ENCODE data around the gene GALC. TPM values are rescaled to one million over a fixed set of nuclear protein-coding genes. Genes with fewer than 3 reads are reported as not detected.

GALC gene
- total RNA-seq, 2 donors from 2014 or later: 20.8 to 21.8 TPM

GRCh38 chr14:88012495-88012894 lies 19.5 kb upstream of the GALC start:
- H3K4me1 ChIP-seq: no peaks in the 10 kb centered on the region
- H3K9me3 ChIP-seq: no peaks in the 10 kb centered on the region
- H3K27me3 ChIP-seq: no peaks in the 10 kb centered on the region
- TF ChIP-seq, protein P1, sequence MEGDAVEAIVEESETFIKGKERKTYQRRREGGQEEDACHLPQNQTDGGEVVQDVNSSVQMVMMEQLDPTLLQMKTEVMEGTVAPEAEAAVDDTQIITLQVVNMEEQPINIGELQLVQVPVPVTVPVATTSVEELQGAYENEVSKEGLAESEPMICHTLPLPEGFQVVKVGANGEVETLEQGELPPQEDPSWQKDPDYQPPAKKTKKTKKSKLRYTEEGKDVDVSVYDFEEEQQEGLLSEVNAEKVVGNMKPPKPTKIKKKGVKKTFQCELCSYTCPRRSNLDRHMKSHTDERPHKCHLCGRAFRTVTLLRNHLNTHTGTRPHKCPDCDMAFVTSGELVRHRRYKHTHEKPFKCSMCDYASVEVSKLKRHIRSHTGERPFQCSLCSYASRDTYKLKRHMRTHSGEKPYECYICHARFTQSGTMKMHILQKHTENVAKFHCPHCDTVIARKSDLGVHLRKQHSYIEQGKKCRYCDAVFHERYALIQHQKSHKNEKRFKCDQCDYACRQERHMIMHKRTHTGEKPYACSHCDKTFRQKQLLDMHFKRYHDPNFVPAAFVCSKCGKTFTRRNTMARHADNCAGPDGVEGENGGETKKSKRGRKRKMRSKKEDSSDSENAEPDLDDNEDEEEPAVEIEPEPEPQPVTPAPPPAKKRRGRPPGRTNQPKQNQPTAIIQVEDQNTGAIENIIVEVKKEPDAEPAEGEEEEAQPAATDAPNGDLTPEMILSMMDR (IDR thresholded peaks at IDR 0.05): no peak
- no peaks in the 10 kb centered on the region for H3K36me3 ChIP-seq
- no peak for DNase-seq (ENCODE audit: low spot score)
- no peak overlapping the region for H3K27ac ChIP-seq
- H3K4me3 ChIP-seq: no peak overlapping the region

- H3K27me3 ChIP-seq: no peaks in the 10 kb centered on the region
- DNase-seq (ENCODE audit: low spot score): no peak
- TF ChIP-seq, protein P1 (IDR thresholded peaks at IDR 0.05): no peak
- no peaks in the 10 kb centered on the region for H3K9me3 ChIP-seq
- H3K4me1 ChIP-seq: no peaks in the 10 kb centered on the region
- H3K4me3 ChIP-seq: no peak overlapping the region
- no peak overlapping the region for H3K27ac ChIP-seq
- H3K36me3 ChIP-seq: no peaks in the 10 kb centered on the region
Observed at GRCh38 chr14:88010331-88010730, 17.3 kb upstream of the GALC start.

DNA sequence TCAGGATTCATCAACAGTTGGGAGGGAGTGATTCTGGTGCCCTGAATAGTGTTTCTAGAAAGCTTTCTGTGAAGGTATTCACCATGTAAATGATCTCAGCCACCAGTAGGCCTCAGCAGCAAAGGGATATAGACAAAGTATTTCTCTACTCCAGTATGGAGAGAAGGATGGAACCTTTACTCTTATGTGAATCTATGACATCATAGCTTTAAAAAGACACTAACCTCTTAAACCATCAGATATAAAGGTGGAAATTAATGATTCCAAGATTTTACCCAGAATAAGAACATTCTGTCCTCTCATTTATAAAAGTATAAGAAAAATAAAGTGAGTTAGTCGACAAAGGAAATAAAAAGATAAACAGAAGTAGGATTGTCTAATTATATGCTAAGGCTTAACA lies 16.5 kb upstream of the GALC start:
- no peaks in the 10 kb centered on the region for H3K4me1 ChIP-seq
- no peak for DNase-seq (ENCODE audit: low spot score)
- no peaks in the 10 kb centered on the region for H3K9me3 ChIP-seq
- no peak overlapping the region for H3K4me3 ChIP-seq
- no peaks in the 10 kb centered on the region for H3K36me3 ChIP-seq
- no peak overlapping the region for H3K27ac ChIP-seq
- TF ChIP-seq, protein P1 (IDR thresholded peaks at IDR 0.05): no peak
- H3K27me3 ChIP-seq: no peaks in the 10 kb centered on the region

GRCh38 chr14:88008039-88008742 lies 15.2 kb upstream of the GALC start:
- TF ChIP-seq, protein P1 (IDR thresholded peaks at IDR 0.05): no peak
- H3K36me3 ChIP-seq: no peaks in the 10 kb centered on the region
- H3K4me1 ChIP-seq: no peaks in the 10 kb centered on the region
- no peaks in the 10 kb centered on the region for H3K9me3 ChIP-seq
- no peak overlapping the region for H3K27ac ChIP-seq
- H3K4me3 ChIP-seq: no peak overlapping the region
- DNase-seq (ENCODE audit: low spot score): no peak
- H3K27me3 ChIP-seq: no peaks in the 10 kb centered on the region

GRCh38 chr14:88007608-88008007 lies 14.6 kb upstream of the GALC start:
- Histone ChIP-seq H3K9me3 (no peaks in the 10 kb centered on the region), H3K36me3 (no peaks in the 10 kb centered on the region), H3K27me3 (no peaks in the 10 kb centered on the region), H3K4me1 (no peaks in the 10 kb centered on the region), H3K4me3 (no peak overlapping the region), H3K27ac (no peak overlapping the region)
- TF ChIP-seq, protein P1 (IDR thresholded peaks at IDR 0.05): no peak
- no peak for DNase-seq (ENCODE audit: low spot score)

Measured in right atrium auricular region (tissue), 2 donors.